HG03280 (cell line): ENCODE measurements around the gene WHRN.

Source experiments
- ATAC-seq: cut with Tn5 transposase; IDR thresholded peaks from one replicate; pipeline ENCODE4 v1.9.1; 2021; ENCODE audit warnings: mild to moderate bottlenecking, moderate library complexity; ENCODE audit not compliant: unreplicated experiment

Gene WHRN

DNA sequence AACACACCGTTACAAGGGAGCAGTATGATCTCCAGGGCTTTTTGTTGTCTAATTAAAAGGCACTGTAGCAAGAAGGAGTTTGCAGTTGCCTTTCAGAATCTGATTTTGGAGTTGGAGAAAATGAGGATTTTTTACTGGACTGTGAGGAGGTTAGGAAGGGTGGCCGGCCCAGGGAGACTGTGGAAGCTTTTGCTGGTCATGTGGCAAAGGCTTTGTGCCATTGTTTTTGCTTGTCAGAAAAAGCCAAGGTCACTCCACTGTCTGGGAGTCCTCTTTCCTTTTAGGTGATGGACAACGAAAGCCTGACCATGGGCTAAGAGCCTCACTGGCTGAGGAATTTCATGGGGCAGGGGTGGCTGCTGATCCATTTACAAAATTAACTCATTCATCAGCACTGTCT is 10.3 kb upstream of the WHRN start:
- ATAC-seq, result no peak

DNA sequence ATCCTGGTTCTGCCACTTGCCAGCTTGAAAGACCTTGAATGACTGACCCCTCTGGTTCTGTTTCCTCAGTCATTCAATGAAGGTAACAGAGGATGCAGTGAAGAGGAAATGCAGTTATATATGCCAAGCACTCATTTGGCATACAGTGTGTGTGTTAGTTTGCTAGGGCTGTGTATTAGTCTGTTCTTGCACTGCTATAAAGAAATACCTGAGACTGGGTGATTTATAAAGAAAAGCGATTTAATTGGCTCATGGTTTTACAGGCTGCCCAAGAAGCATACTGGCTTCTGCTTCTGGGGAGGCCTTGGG is 8.6 kb upstream of the WHRN start:
- no peak for ATAC-seq

DNA sequence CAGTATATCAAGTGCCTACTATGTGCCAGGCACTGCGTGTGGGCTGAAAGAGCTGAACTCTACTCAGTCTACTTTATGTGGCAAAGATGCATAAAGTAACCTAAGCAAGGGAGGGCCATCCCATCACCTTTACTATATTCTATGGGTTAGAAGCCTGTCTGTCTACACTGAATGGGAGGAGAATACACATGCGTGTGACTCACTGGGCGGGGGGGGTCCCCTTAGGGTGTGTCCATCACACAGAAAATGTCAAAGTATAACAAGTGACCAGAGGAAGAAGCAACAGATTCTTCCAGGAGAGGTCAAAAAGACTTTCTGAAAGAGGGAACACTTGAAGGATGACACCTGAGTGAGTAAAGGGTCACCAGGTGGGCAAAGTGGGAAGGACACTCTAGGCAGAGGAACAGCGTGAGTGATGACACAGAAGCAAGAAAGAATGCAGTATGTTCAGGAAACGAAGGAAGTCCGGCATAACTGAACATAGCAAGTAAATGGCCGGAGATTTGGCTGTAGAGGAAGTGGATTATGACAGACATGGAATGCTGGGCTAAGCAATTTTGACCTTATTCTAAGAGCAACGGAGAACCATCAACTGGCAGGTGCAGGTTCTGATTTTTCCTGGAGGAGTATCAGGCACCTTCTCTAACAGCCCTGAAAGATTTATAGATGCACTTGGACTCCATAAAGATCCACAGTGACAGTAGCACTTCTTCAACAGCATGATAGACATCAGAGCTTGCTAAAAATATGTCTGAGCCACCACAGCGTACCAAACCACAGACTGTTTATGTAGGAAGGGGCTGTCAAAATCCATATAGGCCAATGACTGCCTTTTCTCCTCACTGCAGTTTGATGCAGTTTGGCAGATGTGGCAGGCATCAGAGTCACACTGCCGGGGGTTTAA is 8.0 kb upstream of the WHRN start:
- no peak for ATAC-seq

DNA sequence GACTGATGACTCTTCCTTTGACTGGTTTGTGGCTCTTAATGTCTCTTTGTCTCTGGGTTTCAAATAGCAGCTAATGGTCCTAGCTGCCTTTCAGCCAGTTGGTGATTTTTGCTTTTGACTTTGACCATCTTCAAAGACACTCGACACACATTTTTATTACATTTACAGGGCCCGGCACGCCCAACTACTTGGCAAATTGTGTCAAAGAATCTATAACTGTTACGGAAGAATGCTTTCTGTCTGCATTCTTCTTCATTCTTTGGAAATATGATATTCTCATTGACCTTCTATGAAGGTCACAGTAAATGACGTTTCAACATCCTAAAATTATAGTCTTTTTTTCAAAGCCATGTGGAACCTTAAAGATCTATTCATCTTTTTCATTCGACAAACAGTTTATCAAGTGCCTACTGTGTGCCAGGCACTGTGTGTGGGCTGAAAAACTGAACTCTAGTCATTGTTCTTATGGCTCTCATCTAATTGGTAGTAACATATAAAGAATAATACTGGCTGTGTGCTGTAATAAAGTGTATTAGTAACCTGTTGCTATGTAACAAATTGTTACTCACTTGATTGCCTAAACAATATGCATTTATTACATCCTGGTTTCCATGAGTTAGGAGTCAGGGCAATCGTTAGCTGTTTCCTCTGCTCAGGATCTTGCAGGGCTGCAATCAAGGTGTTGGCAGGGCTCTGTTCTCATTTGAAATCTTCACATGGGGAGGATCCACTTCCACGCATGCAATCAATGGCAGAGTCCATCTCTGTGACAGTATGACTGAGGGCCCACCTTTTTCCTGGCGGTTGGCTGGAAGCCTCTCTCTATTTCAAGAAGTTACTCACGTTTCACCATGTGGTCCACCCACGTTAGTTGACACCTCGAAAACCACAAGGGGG is 7.0 kb upstream of the WHRN start:
- ATAC-seq, result no peak

DNA sequence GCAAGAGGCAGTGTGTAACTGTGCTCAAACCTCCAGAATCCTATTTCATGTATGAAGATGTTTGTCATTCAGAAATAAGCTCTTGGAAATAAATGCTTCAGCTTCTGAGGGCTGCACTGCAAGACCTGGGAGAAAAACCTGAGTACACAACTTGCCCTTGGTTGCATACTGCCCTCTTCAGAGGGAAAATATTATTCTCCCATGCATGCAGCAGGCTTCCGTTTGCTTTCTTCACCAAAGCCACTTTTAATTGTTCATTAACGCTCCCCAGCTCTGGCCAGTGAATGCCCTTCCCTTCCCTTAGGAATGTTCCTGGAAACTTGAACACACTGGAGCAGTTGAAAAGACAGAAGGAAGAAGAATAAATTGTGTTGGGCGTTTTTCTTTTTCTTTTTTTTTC is 2.5 kb upstream of the WHRN start:
- peak; percentile 36 for ATAC-seq

DNA sequence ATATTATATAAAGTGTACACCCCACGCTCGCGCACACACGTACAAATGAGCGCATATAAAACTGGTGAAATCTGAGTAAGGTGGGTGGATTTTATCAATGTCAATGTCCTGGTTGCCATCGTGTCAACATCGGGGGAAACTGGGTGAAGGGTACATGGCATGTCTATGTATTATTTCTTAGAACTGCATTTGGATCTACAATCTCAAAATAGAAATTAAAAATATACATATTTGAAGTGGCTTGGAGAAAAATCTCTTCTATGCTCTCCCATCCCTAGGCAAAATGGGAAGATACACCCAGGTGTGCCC is 763 bp upstream of the WHRN start:
- no peak for ATAC-seq

DNA sequence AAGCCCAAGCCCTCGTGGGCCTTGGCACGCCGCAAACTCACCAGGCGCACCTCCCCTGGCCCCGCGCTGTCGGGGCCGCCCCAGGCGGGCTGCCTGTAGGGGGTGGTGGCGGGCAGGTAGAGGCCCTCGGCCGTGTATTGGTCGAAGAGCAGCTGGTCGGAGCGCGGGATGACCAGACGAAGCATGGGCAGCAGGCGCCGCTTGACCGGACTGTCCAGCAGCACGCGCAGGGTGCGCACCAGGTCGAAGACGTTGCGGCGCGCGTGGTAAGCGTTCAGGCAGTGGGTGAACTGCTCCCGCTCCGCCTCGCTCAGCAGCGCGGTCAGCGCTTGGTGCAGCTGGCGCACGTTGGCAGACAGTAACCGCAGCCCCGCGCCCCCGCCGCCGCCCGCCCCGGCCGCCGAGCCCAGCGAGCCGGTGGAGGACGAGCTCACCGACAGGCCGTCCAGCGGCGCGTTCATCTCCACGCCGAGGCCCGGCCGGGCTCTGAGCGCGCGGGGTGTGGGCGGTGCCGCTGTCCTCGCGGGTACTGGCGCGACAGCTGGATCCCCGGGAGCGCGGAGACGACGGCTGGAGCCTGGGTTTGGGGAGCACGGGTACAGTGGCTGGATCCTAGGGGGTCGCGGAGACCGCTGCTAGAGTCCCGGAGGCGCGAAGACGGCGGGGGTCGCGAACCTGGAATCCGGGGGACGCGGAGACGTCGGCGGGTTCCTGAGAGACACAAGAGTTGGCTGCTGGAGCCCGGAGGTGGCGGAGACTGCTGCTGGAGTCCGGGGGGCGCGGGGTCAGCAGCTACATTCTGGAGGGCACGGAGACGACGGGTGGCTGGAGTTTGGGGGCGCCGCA is 709 bp downstream of the WHRN start:
- ATAC-seq, result no peak

DNA sequence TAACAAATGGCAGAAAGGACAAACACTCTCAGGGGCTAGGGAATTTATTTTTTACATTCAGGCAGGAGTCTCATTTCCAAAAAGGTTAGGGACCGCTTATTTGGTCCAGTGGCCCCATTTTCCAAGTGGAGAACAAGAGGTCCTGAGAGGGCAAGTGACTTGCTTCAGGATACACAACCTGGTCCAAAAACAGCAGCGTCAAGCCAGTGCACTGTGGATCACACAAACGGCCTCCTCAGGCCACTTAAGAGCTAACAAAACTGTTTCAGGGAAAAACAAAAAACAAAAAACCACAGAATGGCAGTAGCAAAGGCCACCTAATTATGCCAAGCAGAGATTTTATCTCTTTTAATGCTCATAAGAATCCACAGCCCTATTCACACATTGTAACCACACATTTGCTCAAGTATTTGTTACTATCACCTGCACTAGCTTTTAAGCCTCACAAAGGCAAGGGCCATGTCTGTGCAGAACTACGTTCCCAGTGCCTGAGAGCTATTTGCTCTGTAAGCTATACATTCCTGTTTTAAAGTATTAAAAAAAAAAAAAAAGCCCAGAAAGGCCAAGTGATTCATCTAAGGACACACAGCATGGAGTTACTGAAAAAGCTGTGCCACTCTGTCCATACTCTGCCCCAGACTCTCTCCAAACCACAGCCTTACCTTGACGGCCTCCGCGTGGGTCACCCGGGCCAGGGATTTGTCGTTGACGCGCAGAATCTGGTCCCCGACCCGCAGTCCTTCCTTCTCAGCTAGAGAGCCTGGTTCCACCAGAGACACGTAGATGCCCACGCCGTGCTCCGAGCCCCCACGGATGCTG is 1.5 kb downstream of the WHRN start:
- no peak for ATAC-seq

DNA sequence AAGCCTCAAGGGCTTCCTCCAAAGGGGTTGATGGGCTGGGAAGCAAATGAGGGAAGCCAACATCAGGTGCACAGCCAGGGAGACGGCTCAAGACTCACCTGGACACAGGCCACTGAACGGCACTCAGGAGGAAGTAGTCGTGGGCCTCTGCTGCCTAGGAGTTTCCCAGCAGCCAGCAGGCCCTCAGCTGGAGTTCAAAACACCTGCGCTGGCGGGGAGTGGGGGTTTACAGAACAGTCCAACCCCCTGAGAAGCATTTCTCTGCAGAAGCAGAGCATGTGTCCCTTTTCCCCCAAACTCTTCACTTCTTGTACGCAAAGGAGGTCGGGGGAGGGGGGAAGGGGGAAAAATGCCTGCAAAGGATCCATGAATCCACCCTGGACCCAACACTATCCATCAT is 2.3 kb downstream of the WHRN start:
- no peak for ATAC-seq

DNA sequence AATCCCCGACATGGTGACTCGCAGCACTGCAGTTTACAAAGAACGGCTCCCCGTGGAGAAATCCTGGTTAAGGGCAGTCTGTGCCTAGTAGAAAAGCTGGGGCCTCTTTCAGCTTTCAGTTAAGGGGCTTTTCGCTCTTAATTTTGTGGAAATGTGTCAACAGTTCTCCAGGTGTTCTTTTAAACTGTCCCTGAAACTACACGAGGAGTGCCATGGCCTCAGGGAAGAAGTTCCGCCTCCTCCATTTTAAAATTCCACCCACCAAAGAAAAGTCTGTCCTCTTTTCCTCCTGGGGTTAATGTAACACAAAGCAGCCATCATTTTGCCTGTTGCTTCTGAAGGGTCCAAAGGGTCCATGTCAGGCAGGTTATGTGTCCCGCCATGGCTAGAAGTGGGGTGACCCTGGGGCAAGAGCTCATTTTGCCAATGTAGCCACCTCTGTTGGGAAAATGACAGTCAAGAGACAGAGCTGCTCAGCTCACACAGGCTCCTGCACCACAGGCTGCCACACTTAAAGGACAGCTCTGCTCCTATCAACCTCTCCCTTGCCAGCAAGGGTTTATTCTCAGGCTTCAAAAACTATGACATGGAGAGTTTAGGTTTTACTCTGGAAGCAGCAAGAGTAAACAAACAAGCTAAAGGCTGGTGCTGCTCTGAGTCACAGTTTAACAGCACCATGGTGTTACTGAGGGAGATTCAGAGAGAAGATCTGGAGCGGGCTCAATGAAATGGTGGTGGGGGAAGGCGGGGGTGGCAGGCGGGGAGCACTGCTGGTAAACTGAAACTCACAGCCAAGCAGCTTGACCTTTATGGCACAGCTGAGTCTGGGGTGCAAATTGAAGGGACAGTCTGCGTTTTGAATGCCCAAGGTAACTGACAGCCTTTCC is 3.2 kb downstream of the WHRN start:
- ATAC-seq, result no peak

DNA sequence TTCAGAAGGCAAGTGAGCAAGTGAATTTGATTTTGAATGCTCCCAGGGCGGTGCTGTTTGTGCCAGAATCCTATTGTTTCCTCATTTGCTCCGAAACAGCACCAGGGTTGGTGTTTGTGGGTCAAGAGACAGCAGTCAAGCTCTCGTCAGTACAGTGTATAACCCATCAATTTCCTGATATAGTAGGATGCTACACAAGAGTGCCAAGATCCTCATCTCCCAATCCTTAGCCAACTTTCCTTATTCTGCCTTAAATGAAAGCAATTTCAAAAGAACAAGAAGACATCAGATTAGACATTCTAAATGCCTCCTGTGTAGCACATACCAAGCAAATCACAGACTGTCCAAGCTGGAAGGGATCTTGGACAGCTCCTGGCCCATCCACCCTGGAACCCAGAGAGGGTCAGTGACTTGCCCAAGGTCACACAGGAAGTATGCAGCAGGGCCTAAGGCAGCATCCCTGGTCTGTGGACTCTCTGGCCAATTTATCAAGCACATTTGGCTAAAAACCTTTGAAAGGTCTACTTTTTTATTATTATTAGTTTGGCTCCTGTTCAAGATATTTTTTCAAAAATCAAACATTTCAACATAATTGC is 4.5 kb downstream of the WHRN start:
- ATAC-seq, result no peak

DNA sequence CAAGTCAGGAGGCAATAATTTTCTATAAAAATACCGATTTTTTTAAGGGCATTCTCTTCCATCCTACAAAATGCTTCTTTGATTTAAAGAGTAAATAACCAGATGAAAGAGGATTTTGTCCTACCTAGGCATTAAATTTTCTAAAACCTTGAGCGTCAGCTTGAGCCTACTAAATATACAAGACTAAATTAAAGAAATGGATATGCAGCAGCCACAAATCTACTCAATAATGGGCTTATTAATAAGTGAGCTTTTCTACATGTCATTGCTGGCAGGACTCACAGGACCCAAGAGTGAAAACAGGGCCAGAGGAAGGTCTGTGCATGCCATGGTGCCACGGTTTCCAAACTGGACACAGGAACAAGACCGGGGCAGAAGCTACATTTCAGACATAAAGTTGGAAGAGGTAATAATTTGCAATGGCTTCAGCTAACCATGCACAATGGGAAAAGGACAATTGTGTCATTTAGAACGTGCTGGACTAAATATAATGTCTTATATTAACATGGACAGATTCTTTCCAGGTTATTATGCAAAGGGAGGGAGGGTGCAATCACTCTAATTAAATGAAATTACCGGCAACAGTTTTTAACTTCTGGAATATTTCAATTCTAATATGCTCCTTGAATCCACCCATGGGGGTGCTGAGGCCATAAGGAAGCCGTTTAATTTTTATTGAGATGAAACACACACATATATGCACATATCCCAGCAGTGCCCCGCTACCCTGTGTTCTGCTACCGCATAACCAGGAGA is 5.2 kb downstream of the WHRN start:
- ATAC-seq, result no peak

DNA sequence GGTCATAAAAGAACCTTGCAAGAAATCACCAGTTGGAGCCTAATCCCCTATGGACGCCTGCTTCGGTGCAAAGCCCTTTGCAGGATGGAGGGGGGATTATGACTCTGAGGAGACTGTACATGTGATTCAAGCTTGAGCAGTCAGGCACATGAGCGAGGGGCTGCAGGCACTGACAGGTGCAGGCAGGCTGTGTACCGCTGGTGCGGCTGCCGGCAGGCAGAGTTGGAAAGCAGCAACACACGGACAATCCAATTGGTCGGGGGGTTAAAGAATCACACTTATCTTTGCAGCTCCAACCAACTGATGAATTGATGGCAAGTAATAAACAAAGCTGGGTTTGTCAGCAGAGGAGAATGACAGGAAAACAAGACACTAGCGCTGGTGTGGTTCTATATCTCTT is 5.7 kb downstream of the WHRN start:
- ATAC-seq, result no peak

DNA sequence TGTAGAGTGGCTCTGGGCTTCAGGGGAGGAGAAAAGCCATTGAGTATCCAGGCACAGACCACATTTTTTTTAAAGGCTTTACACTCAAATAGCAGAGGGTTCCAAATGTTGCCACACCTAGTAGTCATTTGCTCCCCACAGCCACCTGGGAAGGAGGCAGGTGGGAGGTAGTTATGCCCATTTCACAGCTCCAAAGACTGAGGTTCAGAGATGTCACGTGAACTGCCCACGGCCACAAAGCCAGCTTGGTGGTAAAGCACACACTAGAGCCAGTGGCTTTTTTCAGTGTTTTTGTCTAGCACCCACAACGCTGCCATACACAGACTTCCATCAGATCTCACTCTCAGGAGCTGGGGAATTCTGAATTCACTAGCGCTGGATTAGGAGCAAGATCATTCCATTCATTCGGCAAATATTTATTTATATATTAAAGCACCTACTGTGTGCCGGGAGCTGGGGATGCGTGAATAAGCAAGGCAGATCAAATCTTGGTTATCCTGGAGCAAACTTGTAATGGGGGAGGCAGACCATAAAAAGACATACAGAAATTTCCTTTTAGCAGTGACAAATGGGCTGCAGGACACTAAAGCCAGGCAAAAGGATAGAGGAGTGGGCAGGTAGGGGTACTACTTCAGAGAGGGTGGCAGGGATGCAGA is 7.4 kb downstream of the WHRN start:
- no peak for ATAC-seq

DNA sequence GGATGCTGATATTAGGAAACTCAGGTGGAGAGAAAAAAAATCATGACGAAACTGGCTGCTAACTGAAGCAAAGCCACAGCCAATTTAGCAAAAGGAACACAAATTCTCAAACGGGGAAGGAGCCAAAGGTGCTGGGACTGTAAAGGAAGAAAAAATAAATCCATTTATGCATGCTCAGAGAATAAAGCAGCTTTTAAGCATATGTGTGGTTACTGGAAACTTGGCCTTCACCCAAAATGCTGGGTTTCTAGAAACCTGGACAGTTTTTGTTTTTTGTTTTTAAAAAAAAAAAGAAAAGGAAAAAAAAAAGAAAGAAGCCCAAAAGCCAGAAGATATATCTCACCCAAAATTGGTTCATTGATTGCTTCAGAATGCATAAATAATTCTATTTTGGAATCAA is 8.0 kb downstream of the WHRN start:
- ATAC-seq, result no peak

DNA sequence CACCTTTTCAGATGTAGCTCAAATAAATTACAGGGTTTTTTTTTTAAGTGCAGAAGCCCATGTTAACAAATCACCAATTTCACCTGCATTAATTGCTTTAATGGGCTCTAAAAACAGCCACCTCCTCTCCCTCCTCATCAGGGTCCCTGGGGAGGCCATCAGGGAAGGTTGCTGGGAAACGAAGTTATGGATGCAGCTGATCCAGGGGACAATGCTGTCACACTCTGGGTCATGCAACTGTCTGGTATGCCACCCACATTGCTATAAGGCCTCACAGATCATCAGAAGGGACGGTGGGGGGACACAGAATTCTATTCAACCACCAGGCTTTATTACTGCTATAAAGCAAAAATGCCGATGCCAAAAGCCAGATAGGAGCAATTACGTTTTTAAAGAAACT is 9.3 kb downstream of the WHRN start:
- no peak for ATAC-seq

DNA sequence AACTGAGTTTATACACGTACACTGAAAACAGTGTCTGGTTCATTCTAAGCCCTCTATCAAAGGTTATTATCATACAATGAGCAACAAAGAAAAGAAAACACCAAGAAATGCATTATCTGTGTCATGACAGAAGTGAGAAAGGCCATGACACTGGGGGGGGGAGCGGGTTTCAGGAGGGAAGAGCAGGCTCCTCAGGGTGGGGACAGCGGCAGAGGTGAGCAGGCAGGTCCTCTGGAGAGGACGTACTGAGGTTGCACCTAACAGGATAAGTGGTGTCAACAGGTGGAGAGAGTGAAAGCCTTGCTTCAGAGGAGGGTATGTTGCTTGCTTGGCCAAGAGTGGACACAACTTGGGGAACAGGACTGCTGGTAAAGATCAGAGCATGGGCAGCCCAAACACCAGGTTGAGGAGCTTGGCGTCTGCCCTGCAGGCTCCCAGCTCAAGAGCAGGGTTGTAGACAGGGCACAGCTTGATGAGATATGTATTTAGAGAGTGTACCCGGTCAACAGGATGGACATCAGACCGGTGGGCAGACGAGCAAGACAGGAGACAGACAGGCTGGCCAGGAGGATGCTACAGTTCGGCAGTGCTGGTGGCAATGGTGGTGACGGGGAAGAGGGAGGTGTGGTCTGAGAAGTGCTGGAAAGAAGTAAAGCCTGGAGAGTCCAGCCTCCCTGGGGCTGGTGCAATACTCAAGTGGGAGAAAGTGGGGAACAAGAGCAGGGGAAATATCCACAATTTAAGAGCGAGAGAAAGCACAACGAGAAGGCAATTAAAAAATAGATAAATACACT is 10.3 kb downstream of the WHRN start:
- no peak for ATAC-seq
